ENCODE measurements around the gene APBA1. TPM values are rescaled to one million over a fixed set of nuclear protein-coding genes. Genes with fewer than 3 reads are reported as not detected.

Gene APBA1
- total RNA-seq, 1 experiment from 2014 or later = 0.05 TPM

- TF ChIP-seq REST (IDR thresholded peaks at IDR 0.05; ENCODE audit: insufficient read depth in 1 of 2, low read depth in 2 of 2, low read length in 1 of 2) = no peak
- no peak for TF ChIP-seq TCF7L2 (IDR thresholded peaks at IDR 0.05; ENCODE audit: low read depth, low read length)
- no peak for TF ChIP-seq CTCF (IDR thresholded peaks at IDR 0.05)
- TF ChIP-seq POLR2AphosphoS5 (IDR thresholded peaks at IDR 0.05; ENCODE audit: low read depth, low read length) = no peak
- no peak for TF ChIP-seq SIN3A (IDR thresholded peaks at IDR 0.05; ENCODE audit: borderline replicate concordance, insufficient read depth, low read depth, low read length)
- no TSS peak for BruUV-seq (replicated peaks)
- in situ Hi-C loops (cut with HindIII; ENCODE audit: low pct_unique_long_range_greater_than_20kb, low sequenced_read_pairs) (no loop called here), intact Hi-C loops (cut with micrococcal nuclease; ENCODE audit: unreplicated experiment) (no loop called here)
- Histone ChIP-seq H3K27ac (ENCODE audit: low read length) (no peak overlapping the region), H3K36me3 (ENCODE audit: control insufficient read depth, insufficient read depth, low read length) (no peaks in the 10 kb centered on the region), H3K4me3 (ENCODE audit: low read depth in 2 of 2, low read length in 2 of 2) (no peak overlapping the region), H3K9me3 (ENCODE audit: control insufficient read depth, insufficient read depth, low read depth, low read length) (no peaks in the 10 kb centered on the region), H3K4me1 (ENCODE audit: control insufficient read depth, insufficient read depth, low read length) (no peaks in the 10 kb centered on the region), H3K27me3 (ENCODE audit: control insufficient read depth, insufficient read depth, low read length) (no peaks in the 10 kb centered on the region)
- ATAC-seq = no peak
- CTCF ChIA-PET = interaction anchor here (0.6 kb wide), 1 partner anchor 207 kb away, joined by 3 read pairs; the partner anchor contains the start of gene APBA1
- no peak for DNase-seq (ENCODE audit: low read depth, low spot score)
- POLR2A ChIA-PET = no interaction called here
Observed at GRCh38 chr9:69465473-69465872, 206.7 kb downstream of the APBA1 start.

- H3K4me1 ChIP-seq (ENCODE audit: control insufficient read depth, insufficient read depth, low read length) = no peaks in the 10 kb centered on the region
- ChIA-PET POLR2A (no interaction called here), CTCF (no interaction called here)
- H3K4me3 ChIP-seq (ENCODE audit: low read depth in 2 of 2, low read length in 2 of 2) = no peak overlapping the region
- in situ Hi-C loops (cut with HindIII; ENCODE audit: low pct_unique_long_range_greater_than_20kb, low sequenced_read_pairs) (no loop called here), intact Hi-C loops (cut with micrococcal nuclease; ENCODE audit: unreplicated experiment) (no loop called here)
- no peaks in the 10 kb centered on the region for H3K9me3 ChIP-seq (ENCODE audit: control insufficient read depth, insufficient read depth, low read depth, low read length)
- H3K27ac ChIP-seq (ENCODE audit: low read length) = no peak overlapping the region
- H3K36me3 ChIP-seq (ENCODE audit: control insufficient read depth, insufficient read depth, low read length) = no peaks in the 10 kb centered on the region
- no TSS peak for BruUV-seq (replicated peaks)
- no peak for ATAC-seq
- H3K27me3 ChIP-seq (ENCODE audit: control insufficient read depth, insufficient read depth, low read length) = no peaks in the 10 kb centered on the region
- TF ChIP-seq POLR2AphosphoS5 (IDR thresholded peaks at IDR 0.05; ENCODE audit: low read depth, low read length) (no peak), TCF7L2 (IDR thresholded peaks at IDR 0.05; ENCODE audit: low read depth, low read length) (no peak), REST (IDR thresholded peaks at IDR 0.05; ENCODE audit: insufficient read depth in 1 of 2, low read depth in 2 of 2, low read length in 1 of 2) (no peak), SIN3A (IDR thresholded peaks at IDR 0.05; ENCODE audit: borderline replicate concordance, insufficient read depth, low read depth, low read length) (no peak)
- DNase-seq (ENCODE audit: low read depth, low spot score) = no peak
Observed at GRCh38 chr9:69463497-69464068, 208.6 kb downstream of the APBA1 start.
